Measurements from ENCODE around the gene TAS2R31.

TAS2R31 gene

DNA sequence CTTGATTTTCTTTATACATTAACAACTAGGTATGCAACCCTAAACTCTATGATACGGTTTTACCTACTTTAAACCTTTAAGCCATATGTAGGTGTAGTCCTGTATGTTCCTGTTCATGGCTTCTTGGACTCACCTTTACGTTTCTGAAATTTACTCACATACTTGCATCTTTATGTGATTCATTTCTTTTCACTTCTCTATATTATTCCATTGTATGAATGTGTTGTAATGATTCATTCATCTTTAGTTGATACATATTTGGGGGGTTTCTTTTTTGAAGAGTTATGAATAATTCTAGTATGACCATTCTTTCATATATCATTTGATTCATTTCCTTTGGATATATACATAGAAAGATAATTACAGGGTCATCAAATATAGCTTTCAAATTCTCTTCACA is 42.1 kb downstream of the TAS2R31 start:
- H3K9me3 Mint-ChIP-seq, result peaks cover 18% of the 10 kb centered on the region
- H3K36me3 Mint-ChIP-seq (ENCODE audit: low read depth), result peaks cover 54% of the 10 kb centered on the region
- no peak overlapping the region for H3K27ac Mint-ChIP-seq
- TF ChIP-seq, protein P1, sequence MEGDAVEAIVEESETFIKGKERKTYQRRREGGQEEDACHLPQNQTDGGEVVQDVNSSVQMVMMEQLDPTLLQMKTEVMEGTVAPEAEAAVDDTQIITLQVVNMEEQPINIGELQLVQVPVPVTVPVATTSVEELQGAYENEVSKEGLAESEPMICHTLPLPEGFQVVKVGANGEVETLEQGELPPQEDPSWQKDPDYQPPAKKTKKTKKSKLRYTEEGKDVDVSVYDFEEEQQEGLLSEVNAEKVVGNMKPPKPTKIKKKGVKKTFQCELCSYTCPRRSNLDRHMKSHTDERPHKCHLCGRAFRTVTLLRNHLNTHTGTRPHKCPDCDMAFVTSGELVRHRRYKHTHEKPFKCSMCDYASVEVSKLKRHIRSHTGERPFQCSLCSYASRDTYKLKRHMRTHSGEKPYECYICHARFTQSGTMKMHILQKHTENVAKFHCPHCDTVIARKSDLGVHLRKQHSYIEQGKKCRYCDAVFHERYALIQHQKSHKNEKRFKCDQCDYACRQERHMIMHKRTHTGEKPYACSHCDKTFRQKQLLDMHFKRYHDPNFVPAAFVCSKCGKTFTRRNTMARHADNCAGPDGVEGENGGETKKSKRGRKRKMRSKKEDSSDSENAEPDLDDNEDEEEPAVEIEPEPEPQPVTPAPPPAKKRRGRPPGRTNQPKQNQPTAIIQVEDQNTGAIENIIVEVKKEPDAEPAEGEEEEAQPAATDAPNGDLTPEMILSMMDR (IDR thresholded peaks at IDR 0.05), result no peak
- H3K27me3 Mint-ChIP-seq (ENCODE audit: low read depth, poor library complexity), result no peaks in the 10 kb centered on the region
- no peak overlapping the region for H3K4me3 Mint-ChIP-seq
- no peak for DNase-seq
- no peaks in the 10 kb centered on the region for H3K4me1 Mint-ChIP-seq

DNA sequence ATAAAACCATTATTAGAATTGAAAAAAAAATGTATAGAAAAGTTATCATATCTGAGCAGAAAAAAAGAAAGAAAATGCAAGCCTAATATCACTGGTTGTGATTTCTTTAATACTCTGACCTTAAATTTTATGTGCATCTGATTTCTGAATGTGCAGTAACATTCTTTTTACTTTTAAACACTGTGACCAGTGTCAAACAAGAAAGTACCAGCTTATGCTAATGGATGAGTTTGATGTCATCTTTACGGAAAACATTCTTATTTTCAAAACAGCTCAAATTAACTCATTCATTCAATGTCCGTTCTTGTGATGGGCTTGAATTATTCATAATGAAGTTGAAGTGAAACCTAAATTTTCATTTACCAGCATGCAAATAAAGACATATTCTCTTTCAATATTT is 44.4 kb downstream of the TAS2R31 start, which contains the start of gene TAS2R50:
Gene TAS2R50 (minus strand): TSS at position 101 of the 400 bp plus-strand sequence. CDS start 52 bp downstream, at position 49.
- no peaks in the 10 kb centered on the region for H3K27me3 Mint-ChIP-seq (ENCODE audit: low read depth, poor library complexity)
- H3K36me3 Mint-ChIP-seq (ENCODE audit: low read depth), result peaks cover 48% of the 10 kb centered on the region
- no peak for DNase-seq
- TF ChIP-seq, protein P1 (IDR thresholded peaks at IDR 0.05), result no peak
- peaks cover 18% of the 10 kb centered on the region for H3K9me3 Mint-ChIP-seq
- H3K4me3 Mint-ChIP-seq, result no peak within 1 kb of the TSS
- no peaks in the 10 kb centered on the region for H3K4me1 Mint-ChIP-seq
- H3K27ac Mint-ChIP-seq, result no peak within 1 kb of the TSS

DNA sequence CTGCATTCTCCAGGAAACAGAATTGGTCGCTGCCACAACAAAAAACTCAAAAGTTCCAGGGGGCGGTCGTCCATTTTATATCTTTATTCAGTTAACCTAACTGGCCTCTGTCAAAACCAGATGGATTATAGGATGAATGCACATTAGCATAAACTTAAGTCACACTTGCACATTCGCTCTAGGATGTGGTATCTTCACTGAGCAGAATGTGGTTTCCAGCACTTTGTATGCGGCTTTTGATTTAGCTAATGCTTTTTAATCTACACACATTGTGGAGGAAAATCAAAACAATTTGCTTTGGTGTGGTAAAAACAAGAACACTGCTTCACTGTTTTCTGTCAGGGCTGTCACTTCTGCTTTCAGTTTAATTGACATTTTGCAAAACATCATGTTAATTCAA is 49.0 kb downstream of the TAS2R31 start:
- Mint-ChIP-seq H3K27ac (no peak overlapping the region), H3K9me3 (peaks cover 15% of the 10 kb centered on the region), H3K36me3 (ENCODE audit: low read depth) (peaks cover 37% of the 10 kb centered on the region), H3K4me3 (no peak overlapping the region), H3K27me3 (ENCODE audit: low read depth, poor library complexity) (no peaks in the 10 kb centered on the region), H3K4me1 (no peaks in the 10 kb centered on the region)
- DNase-seq, result no peak
- TF ChIP-seq, protein P1 (IDR thresholded peaks at IDR 0.05), result no peak

Measured in nephron progenitor cell (in vitro differentiated cells).